ENCODE measurements around the gene FAM221B.

Gene FAM221B

GRCh38 chr9:35845824-35846771, 17.6 kb upstream of the FAM221B start:
- DNase-seq = no peak

- DNase-seq = peak; percentile 4 to 48
Measured at GRCh38 chr9:35844628-35845270, 16.2 kb upstream of the FAM221B start.

- DNase-seq = no peak
Measured at GRCh38 chr9:35842795-35843194, 14.3 kb upstream of the FAM221B start.

- no peak for DNase-seq
Measured at GRCh38 chr9:35842020-35842745, 13.7 kb upstream of the FAM221B start.

- DNase-seq = no peak
Measured at GRCh38 chr9:35841645-35841900, 13.0 kb upstream of the FAM221B start.

- no peak for DNase-seq
Measured at GRCh38 chr9:35840881-35841644, 12.5 kb upstream of the FAM221B start.

GRCh38 chr9:35839926-35840325, 11.4 kb upstream of the FAM221B start:
- DNase-seq = no peak

GRCh38 chr9:35836595-35836994, 8.1 kb upstream of the FAM221B start:
- DNase-seq = no peak

GRCh38 chr9:35835766-35836165, 7.2 kb upstream of the FAM221B start:
- no peak for DNase-seq

- no peak for DNase-seq
Measured at GRCh38 chr9:35835216-35835632, 6.7 kb upstream of the FAM221B start.

- no peak for DNase-seq
Measured at GRCh38 chr9:35834260-35835215, 6.0 kb upstream of the FAM221B start.

- no peak for DNase-seq
Measured at GRCh38 chr9:35832814-35833213, 4.3 kb upstream of the FAM221B start.

GRCh38 chr9:35831040-35831439, 2.5 kb upstream of the FAM221B start:
- DNase-seq = no peak

- no peak for DNase-seq
Measured at GRCh38 chr9:35829764-35830096, 1.2 kb upstream of the FAM221B start.

- peak; percentile 89 to 91 for DNase-seq
Measured at GRCh38 chr9:35829084-35829763, 692 bp upstream of the FAM221B start, which contains the start of gene TMEM8B. Gene TMEM8B, plus strand, starts transcription at chr9:35829228. Its CDS starts 220 bp downstream, at chr9:35829448.

GRCh38 chr9:35827486-35827885, 1.0 kb downstream of the FAM221B start:
- no peak for DNase-seq

- peak; percentile 18 to 47 for DNase-seq
Measured at GRCh38 chr9:35826071-35826701, 2.3 kb downstream of the FAM221B start.

GRCh38 chr9:35822926-35823325, 5.6 kb downstream of the FAM221B start:
- DNase-seq = no peak

- no peak for DNase-seq
Measured at GRCh38 chr9:35820076-35820475, 8.5 kb downstream of the FAM221B start.

- no peak for DNase-seq
Measured at GRCh38 chr9:35818341-35818740, 10.2 kb downstream of the FAM221B start.

GRCh38 chr9:35816708-35817107, 11.8 kb downstream of the FAM221B start:
- DNase-seq = no peak
